ENCODE measurements around the gene PSMD1.

- TF ChIP-seq CTCF (IDR thresholded peaks at IDR 0.05), result no peak
- TF ChIP-seq POLR2A (IDR thresholded peaks at IDR 0.05), result no peak
These were observed 38.5 kb upstream of the PSMD1 start for GRCh38 chr2:231018184-231018583.

Data from esophagus squamous epithelium (tissue), 4 donors.